ENCODE results near the gene KRTAP1-1. TPM values are rescaled to one million over a fixed set of nuclear protein-coding genes. Genes with fewer than 3 reads are reported as not detected.

The KRTAP1-1 gene
- polyA plus RNA-seq, 3 donors = not detected

- no peak for DNase-seq (ENCODE audit: extremely low read depth in 1 of 11, low read depth in 9 of 11, low spot score in 4 of 11)
Observed at GRCh38 chr17:40992666-40993065, 48.6 kb downstream of the KRTAP1-1 start.

Other genes with a start within 250 kb of the KRTAP1-1 start
- not detected for gene KRT28, start 241.5 kb downstream of the KRTAP1-1 start, polyA plus RNA-seq (ENCODE audit: insufficient read length in 3 of 3)
- 10 to 100 TPM; 47.1 to 49.5 (median 48.5) TPM for gene KRT10, start 218.8 kb downstream of the KRTAP1-1 start, polyA plus RNA-seq (ENCODE audit: insufficient read length in 3 of 3)
- gene KRT12, start 174.2 kb downstream of the KRTAP1-1 start, polyA plus RNA-seq (ENCODE audit: insufficient read length in 3 of 3) = not detected
- under 1 TPM in 2 of 3 donors, not detected in 1; 0.11 to 0.19 TPM for gene KRT20, start 156.2 kb downstream of the KRTAP1-1 start, polyA plus RNA-seq (ENCODE audit: insufficient read length in 3 of 3)
- gene KRT23, start 103.8 kb downstream of the KRTAP1-1 start, polyA plus RNA-seq (ENCODE audit: insufficient read length in 3 of 3) = 1 to 10 TPM in 1 of 3 donors, under 1 TPM in 2; 0.80 to 1.4 (median 0.94) TPM
- not detected for gene KRT39, start 74.5 kb downstream of the KRTAP1-1 start, polyA plus RNA-seq (ENCODE audit: insufficient read length in 3 of 3)
- gene KRT40, start 57.1 kb downstream of the KRTAP1-1 start, polyA plus RNA-seq (ENCODE audit: insufficient read length in 3 of 3) = not detected
- not detected for gene KRTAP3-3, start 47.3 kb downstream of the KRTAP1-1 start, polyA plus RNA-seq (ENCODE audit: insufficient read length in 3 of 3)
- gene KRTAP3-2, start 41.5 kb downstream of the KRTAP1-1 start, polyA plus RNA-seq (ENCODE audit: insufficient read length in 3 of 3) = not detected
- gene KRTAP3-1, start 32.3 kb downstream of the KRTAP1-1 start, polyA plus RNA-seq (ENCODE audit: insufficient read length in 3 of 3) = not detected
- not detected for gene KRTAP1-5, start 14.2 kb downstream of the KRTAP1-1 start, polyA plus RNA-seq (ENCODE audit: insufficient read length in 3 of 3)
- gene KRTAP1-4, start 11.3 kb downstream of the KRTAP1-1 start, polyA plus RNA-seq (ENCODE audit: insufficient read length in 3 of 3) = not detected
- not detected for gene KRTAP1-3, start 6.6 kb downstream of the KRTAP1-1 start, polyA plus RNA-seq (ENCODE audit: insufficient read length in 3 of 3)
- gene KRTAP2-1, start 5.9 kb upstream of the KRTAP1-1 start, polyA plus RNA-seq (ENCODE audit: insufficient read length in 3 of 3) = not detected
- gene KRTAP2-2, start 13.8 kb upstream of the KRTAP1-1 start, polyA plus RNA-seq (ENCODE audit: insufficient read length in 3 of 3) = not detected
- not detected for gene KRTAP2-3, start 18.7 kb upstream of the KRTAP1-1 start, polyA plus RNA-seq (ENCODE audit: insufficient read length in 3 of 3)
- not detected for gene KRTAP2-4, start 24.4 kb upstream of the KRTAP1-1 start, polyA plus RNA-seq (ENCODE audit: insufficient read length in 3 of 3)
- not detected for gene KRTAP4-7, start 42.7 kb upstream of the KRTAP1-1 start, polyA plus RNA-seq (ENCODE audit: insufficient read length in 3 of 3)
- not detected for gene KRTAP4-8, start 56.7 kb upstream of the KRTAP1-1 start, polyA plus RNA-seq (ENCODE audit: insufficient read length in 3 of 3)
- not detected for gene KRTAP4-16, start 60.8 kb upstream of the KRTAP1-1 start, polyA plus RNA-seq (ENCODE audit: insufficient read length in 3 of 3)
- not detected for gene KRTAP4-9, start 63.9 kb upstream of the KRTAP1-1 start, polyA plus RNA-seq (ENCODE audit: insufficient read length in 3 of 3)
- gene KRTAP4-11, start 76.9 kb upstream of the KRTAP1-1 start, polyA plus RNA-seq (ENCODE audit: insufficient read length in 3 of 3) = not detected
- not detected for gene KRTAP4-12, start 82.7 kb upstream of the KRTAP1-1 start, polyA plus RNA-seq (ENCODE audit: insufficient read length in 3 of 3)
- not detected for gene KRTAP4-6, start 99.1 kb upstream of the KRTAP1-1 start, polyA plus RNA-seq (ENCODE audit: insufficient read length in 3 of 3)
- gene KRTAP4-5, start 108.4 kb upstream of the KRTAP1-1 start, polyA plus RNA-seq (ENCODE audit: insufficient read length in 3 of 3) = not detected
- gene KRTAP4-4, start 119.3 kb upstream of the KRTAP1-1 start, polyA plus RNA-seq (ENCODE audit: insufficient read length in 3 of 3) = not detected
- not detected for gene KRTAP4-3, start 126.8 kb upstream of the KRTAP1-1 start, polyA plus RNA-seq (ENCODE audit: insufficient read length in 3 of 3)
- not detected for gene KRTAP4-2, start 136.8 kb upstream of the KRTAP1-1 start, polyA plus RNA-seq (ENCODE audit: insufficient read length in 3 of 3)
- not detected for gene KRTAP4-1, start 143.5 kb upstream of the KRTAP1-1 start, polyA plus RNA-seq (ENCODE audit: insufficient read length in 3 of 3)
- not detected for gene KRTAP9-1, start 148.4 kb upstream of the KRTAP1-1 start, polyA plus RNA-seq (ENCODE audit: insufficient read length in 3 of 3)
- not detected for gene KRTAP9-2, start 185.2 kb upstream of the KRTAP1-1 start, polyA plus RNA-seq (ENCODE audit: insufficient read length in 3 of 3)
- not detected for gene KRTAP9-3, start 191.0 kb upstream of the KRTAP1-1 start, polyA plus RNA-seq (ENCODE audit: insufficient read length in 3 of 3)
- gene KRTAP9-8, start 196.5 kb upstream of the KRTAP1-1 start, polyA plus RNA-seq (ENCODE audit: insufficient read length in 3 of 3) = not detected
- gene KRTAP9-4, start 208.2 kb upstream of the KRTAP1-1 start, polyA plus RNA-seq (ENCODE audit: insufficient read length in 3 of 3) = not detected
- gene KRTAP9-9, start 213.9 kb upstream of the KRTAP1-1 start, polyA plus RNA-seq (ENCODE audit: insufficient read length in 3 of 3) = not detected
- gene KRTAP9-6, start 223.9 kb upstream of the KRTAP1-1 start, polyA plus RNA-seq (ENCODE audit: insufficient read length in 3 of 3) = under 1 TPM in 1 of 3 donors, not detected in 2; 0.19 TPM
- gene KRTAP9-7, start 234.2 kb upstream of the KRTAP1-1 start, polyA plus RNA-seq (ENCODE audit: insufficient read length in 3 of 3) = not detected